HG03571 (cell line): ENCODE measurements around the gene ZNF778.
"Not testable (repeated sequence)": the region's sequence is repeated elsewhere in the genome, so short reads cannot be mapped to it uniquely, and the experiment has no call there.

Source experiments
- ATAC-seq: cut with Tn5 transposase; IDR thresholded peaks from one replicate; pipeline ENCODE4 v1.9.1; 2021; ENCODE audit not compliant: unreplicated experiment

The ZNF778 gene

GRCh38 chr16:89179656-89180315 is 37.7 kb upstream of the ZNF778 start:
- no peak for ATAC-seq

GRCh38 chr16:89183463-89183862 is 34.0 kb upstream of the ZNF778 start:
- ATAC-seq = no peak

GRCh38 chr16:89183975-89184676 is 33.4 kb upstream of the ZNF778 start:
- ATAC-seq = no peak

GRCh38 chr16:89184677-89184932 is 32.9 kb upstream of the ZNF778 start:
- no peak for ATAC-seq

- ATAC-seq = no peak
Observed at GRCh38 chr16:89184933-89185794, 32.3 kb upstream of the ZNF778 start.

- not testable (repeated sequence) for ATAC-seq
Observed at GRCh38 chr16:89185887-89186592, 31.5 kb upstream of the ZNF778 start.

- ATAC-seq = not testable (repeated sequence)
Observed at GRCh38 chr16:89186593-89187031, 30.9 kb upstream of the ZNF778 start.

GRCh38 chr16:89187032-89187769 is 30.3 kb upstream of the ZNF778 start:
- no peak for ATAC-seq

- no peak for ATAC-seq
Observed at GRCh38 chr16:89187770-89188392, 29.6 kb upstream of the ZNF778 start.

GRCh38 chr16:89188471-89189357 is 28.8 kb upstream of the ZNF778 start:
- not testable (repeated sequence) for ATAC-seq

- ATAC-seq = no peak
Observed at GRCh38 chr16:89189358-89190025, 28.0 kb upstream of the ZNF778 start.

GRCh38 chr16:89190150-89190958 is 27.1 kb upstream of the ZNF778 start:
- no peak for ATAC-seq

- no peak for ATAC-seq
Observed at GRCh38 chr16:89191033-89191900, 26.2 kb upstream of the ZNF778 start.

GRCh38 chr16:89191901-89192185 is 25.7 kb upstream of the ZNF778 start:
- ATAC-seq = no peak

- not testable (repeated sequence) for ATAC-seq
Observed at GRCh38 chr16:89192186-89192955, 25.1 kb upstream of the ZNF778 start.

GRCh38 chr16:89192956-89193575 is 24.4 kb upstream of the ZNF778 start:
- no peak for ATAC-seq
